Measurements from ENCODE around the gene RNF8. TPM values are rescaled to one million over a fixed set of nuclear protein-coding genes. Genes with fewer than 3 reads are reported as not detected.

Gene RNF8, protein sequence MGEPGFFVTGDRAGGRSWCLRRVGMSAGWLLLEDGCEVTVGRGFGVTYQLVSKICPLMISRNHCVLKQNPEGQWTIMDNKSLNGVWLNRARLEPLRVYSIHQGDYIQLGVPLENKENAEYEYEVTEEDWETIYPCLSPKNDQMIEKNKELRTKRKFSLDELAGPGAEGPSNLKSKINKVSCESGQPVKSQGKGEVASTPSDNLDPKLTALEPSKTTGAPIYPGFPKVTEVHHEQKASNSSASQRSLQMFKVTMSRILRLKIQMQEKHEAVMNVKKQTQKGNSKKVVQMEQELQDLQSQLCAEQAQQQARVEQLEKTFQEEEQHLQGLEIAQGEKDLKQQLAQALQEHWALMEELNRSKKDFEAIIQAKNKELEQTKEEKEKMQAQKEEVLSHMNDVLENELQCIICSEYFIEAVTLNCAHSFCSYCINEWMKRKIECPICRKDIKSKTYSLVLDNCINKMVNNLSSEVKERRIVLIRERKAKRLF
- total RNA-seq = 13.9 and 22.7 TPM in 2 replicates

DNA sequence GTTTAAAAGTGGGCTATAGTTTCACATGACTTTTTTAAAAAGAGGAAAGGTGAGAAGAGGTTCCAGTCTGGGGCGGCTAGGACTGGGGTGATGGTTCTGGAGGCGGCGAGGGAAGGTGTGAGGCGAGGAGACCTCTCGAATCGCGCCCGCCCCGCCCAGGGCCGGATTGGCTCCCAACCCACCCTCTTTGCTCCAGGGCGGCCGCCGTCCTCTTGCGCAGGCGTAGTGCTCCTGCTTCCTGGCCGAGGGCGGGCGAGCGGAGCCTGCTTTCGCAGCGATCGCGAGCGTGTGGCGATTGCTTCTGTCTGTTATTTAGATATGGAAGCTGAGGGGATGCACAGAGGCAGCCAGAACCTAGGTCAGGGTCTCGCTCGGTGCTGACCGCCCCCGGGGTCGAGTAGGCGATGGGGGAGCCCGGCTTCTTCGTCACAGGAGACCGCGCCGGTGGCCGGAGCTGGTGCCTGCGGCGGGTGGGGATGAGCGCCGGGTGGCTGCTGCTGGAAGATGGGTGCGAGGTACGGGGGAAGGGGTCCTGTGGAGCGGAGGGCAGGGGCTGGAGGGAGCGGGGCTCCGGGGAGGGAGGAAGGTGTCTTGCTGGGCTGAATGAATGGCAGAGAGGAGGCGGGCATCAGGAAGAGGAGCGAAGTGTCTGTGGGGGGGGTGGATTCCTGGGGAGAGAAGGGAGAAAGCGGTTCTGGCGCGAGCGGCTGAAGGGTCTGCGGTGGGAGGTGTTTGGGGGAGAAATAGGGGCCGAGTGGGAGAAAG lies at the start of gene RNF8:
Gene RNF8, plus strand, starts transcription at position 223 of the 765 bp plus-strand sequence. Its CDS starts 182 bp downstream, at position 405.

DNA sequence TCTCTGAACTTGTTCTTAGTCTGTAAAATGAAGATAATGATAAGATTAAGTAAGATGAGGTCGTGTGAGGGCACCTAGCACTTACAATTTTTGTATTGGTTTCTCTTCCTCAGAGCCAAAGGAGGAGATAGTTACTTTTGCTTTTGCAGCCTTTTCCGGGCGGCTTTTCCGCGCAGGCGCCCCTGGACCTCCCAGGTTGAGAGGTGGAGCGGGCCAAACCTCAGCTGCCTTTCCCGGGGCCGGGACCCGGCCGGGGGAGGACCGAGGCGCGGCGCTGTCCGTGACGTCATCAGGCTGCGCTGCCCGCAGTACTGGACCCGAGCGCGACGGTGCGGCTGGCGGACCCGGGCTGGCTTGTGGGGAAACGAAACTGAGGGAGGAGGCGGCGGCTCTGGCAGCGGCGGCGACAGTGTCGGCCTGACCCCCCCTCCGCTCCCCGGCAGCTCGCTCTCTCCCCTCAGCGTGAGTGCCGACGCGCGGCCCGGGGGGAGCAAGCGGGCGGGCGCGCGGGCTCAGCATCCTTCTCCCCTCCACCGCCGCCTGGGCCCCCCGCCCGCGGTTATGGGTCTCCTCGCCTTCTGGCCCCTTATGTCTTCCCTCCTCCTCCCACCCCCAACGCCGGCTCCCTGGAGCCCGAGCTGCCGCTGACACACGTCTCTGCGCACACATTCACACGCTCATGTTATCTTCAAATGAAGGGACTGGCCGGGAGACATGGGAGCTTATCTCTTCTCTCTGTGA lies 79.3 kb downstream of the RNF8 start, which contains the start of gene CMTR1:
Gene CMTR1, plus strand, starts transcription at position 306 of the 741 bp plus-strand sequence. CDS start 2,409 bp downstream, outside the sequence.

Other genes with a start within 250 kb of the RNF8 start
- gene PIM1, start 183.8 kb upstream of the RNF8 start, total RNA-seq = 27.4 and 38.3 TPM in 2 replicates
- gene TBC1D22B, start 96.2 kb upstream of the RNF8 start, total RNA-seq = 3.4 and 4.7 TPM in 2 replicates
- 0.65 TPM in 1 of 2 replicates, not detected in the other for gene TMEM217, start 95.8 kb upstream of the RNF8 start, total RNA-seq
- gene CMTR1, start 79.2 kb downstream of the RNF8 start, total RNA-seq = 16.1 and 26.2 TPM in 2 replicates
- gene CCDC167, start 145.9 kb downstream of the RNF8 start, total RNA-seq = 59.2 and 69.3 TPM in 2 replicates

All from cardiac atrium fibroblast (primary cell).